ENCODE data around the gene KCNIP4. TPM values are rescaled to one million over a fixed set of nuclear protein-coding genes. Genes with fewer than 3 reads are reported as not detected.

KCNIP4 gene
- total and polyA plus RNA-seq, 12 donors: 0.15 TPM; not detected in 11

DNA sequence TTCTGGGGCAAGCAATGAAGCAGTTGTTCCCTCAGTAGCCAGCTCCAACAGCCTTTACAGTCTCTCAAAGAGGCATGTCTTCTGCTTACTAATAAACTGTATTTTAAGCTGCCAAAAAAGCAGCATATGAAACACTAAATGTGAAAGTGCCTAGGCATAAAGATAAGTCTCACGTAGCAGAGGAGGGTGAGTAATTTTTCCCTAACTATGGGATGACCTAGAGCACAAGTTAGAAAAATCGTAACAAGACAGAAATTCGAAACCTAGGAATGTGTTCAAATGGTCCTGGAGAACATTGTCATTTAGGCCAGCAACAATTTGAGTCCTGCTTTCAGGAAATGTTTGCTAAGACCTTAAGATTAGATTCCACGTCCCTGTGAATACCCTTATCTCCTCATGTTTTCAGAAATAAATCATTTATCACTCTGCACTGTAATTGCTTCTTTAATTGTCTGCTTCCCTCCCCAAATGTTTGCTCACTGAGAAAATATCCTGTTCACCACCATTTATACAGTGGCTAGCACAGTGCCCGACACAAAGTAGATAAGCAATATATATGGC, 222.2 kb downstream of the KCNIP4 start:
- Histone ChIP-seq H3K36me3 (no peaks in the 10 kb centered on the region), H3K4me1 (no peaks in the 10 kb centered on the region), H3K9me3 (no peaks in the 10 kb centered on the region), H3K4me3 (no peak overlapping the region), H3K27ac (no peak overlapping the region), H3K27me3 (no peaks in the 10 kb centered on the region)
- DNase-seq (no peak), ATAC-seq (no peak)
- intact Hi-C loops (cut with DNase I): no loop called here
- 32 to 44% methylated on average over 5 of the region's 5 CpGs for WGBS, 2 donors
- TF ChIP-seq, protein P1, sequence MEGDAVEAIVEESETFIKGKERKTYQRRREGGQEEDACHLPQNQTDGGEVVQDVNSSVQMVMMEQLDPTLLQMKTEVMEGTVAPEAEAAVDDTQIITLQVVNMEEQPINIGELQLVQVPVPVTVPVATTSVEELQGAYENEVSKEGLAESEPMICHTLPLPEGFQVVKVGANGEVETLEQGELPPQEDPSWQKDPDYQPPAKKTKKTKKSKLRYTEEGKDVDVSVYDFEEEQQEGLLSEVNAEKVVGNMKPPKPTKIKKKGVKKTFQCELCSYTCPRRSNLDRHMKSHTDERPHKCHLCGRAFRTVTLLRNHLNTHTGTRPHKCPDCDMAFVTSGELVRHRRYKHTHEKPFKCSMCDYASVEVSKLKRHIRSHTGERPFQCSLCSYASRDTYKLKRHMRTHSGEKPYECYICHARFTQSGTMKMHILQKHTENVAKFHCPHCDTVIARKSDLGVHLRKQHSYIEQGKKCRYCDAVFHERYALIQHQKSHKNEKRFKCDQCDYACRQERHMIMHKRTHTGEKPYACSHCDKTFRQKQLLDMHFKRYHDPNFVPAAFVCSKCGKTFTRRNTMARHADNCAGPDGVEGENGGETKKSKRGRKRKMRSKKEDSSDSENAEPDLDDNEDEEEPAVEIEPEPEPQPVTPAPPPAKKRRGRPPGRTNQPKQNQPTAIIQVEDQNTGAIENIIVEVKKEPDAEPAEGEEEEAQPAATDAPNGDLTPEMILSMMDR (IDR thresholded peaks at IDR 0.05): no peak

DNA sequence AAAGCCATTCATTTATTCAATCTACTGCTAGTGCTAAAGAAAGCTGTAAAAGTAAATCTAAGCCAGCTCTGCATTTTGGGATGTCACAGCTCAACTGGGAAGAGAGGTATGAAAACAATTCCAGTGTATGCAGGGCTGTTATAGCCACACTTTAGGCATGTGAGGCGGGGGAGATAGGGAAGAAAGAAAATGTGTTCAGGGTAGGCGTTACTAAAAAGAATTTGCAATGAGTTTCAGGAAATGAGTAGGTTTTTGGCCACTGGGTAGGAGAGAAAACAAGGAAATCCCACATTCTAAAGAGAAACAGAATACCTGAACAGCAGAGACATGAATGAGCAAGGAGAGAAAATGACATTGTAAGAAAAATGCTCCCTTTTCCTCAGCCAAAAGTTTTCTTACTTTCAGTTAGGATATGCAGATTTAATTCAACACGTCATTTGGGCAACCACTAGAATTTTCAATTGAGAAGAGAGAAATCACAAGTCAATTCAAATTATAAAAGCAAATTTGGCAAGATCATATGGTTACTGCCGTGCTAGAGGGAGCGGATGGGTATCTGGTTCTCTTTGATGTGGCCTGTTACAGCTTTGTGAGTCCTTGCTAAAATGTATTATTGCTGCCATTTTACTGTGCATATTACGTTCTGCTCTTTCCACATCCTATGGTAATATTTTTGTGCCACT, 226.3 kb downstream of the KCNIP4 start:
- Histone ChIP-seq H3K27me3 (no peaks in the 10 kb centered on the region), H3K27ac (no peak overlapping the region), H3K36me3 (no peaks in the 10 kb centered on the region), H3K4me1 (no peaks in the 10 kb centered on the region), H3K4me3 (no peak overlapping the region), H3K9me3 (no peaks in the 10 kb centered on the region)
- ATAC-seq (no peak), DNase-seq (no peak)
- intact Hi-C loops (cut with DNase I): no loop called here
- WGBS, 2 donors: 74 to 76% methylated on average over 6 of the region's 6 CpGs
- TF ChIP-seq, protein P1 (IDR thresholded peaks at IDR 0.05): no peak

DNA sequence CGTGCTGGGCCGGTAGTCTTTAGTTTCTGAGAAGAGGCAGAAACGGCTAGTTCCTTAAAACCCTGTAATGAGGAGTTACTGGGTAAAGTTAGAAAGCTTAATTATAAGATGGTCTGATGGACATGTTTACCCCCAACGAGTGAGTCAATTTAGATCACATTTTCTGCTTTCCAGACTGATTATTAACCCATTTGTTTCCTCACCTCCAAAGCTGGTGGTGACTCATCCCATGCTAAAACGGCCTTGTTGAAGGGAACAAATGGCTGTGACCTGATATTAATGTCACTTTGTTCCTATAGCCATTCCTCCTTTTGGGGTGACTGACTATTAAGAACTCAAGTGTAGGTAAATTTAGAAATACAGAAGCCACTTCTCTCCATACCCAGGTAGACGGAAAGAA, 232.0 kb downstream of the KCNIP4 start:
- ATAC-seq (no peak), DNase-seq (no peak)
- intact Hi-C loops (cut with DNase I): no loop called here
- no peak overlapping the region for H3K27ac ChIP-seq
- H3K4me1 ChIP-seq: no peaks in the 10 kb centered on the region
- WGBS, 2 donors: 74 to 75% methylated on average over 6 of the region's 6 CpGs
- no peaks in the 10 kb centered on the region for H3K36me3 ChIP-seq
- TF ChIP-seq, protein P1 (IDR thresholded peaks at IDR 0.05): no peak
- H3K4me3 ChIP-seq: no peak overlapping the region
- no peaks in the 10 kb centered on the region for H3K27me3 ChIP-seq
- H3K9me3 ChIP-seq: no peaks in the 10 kb centered on the region

DNA sequence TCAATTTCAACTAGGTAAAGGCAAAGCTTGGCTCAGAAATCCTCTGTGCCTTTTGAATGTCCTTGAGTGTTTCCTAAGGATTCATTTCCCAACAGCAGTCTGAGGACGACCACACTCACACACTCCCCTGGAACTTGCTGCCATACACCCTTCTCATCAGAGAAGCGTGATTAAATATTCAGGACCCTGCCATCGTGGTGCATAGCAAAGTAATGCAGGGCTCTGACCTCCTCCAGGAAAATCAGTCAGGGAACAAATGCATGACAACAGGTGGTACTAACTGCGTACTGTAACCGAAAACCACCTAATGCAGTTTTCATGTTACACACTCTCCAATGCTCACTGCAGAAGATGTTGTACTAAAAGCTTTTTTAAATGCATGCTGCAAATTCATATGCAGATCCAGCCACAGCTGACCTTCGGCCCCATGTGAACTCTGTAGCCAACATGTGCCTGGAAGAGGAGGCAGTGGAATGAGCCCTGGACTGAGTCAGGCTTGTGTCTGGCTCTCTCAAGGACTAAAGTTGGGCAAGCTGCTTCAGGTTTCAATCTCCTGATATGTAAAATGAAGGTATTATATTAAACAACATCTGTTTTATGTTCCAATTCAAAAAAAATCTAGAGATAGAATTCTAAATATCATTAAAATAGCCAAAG, 238.3 kb downstream of the KCNIP4 start:
- 66 to 67% methylated on average over 6 of the region's 6 CpGs for WGBS, 2 donors

More for the DNA sequence above, 238.3 kb downstream of the KCNIP4 start:
- Histone ChIP-seq H3K4me1 (no peaks in the 10 kb centered on the region), H3K27ac (no peak overlapping the region), H3K36me3 (no peaks in the 10 kb centered on the region), H3K9me3 (no peaks in the 10 kb centered on the region), H3K27me3 (no peaks in the 10 kb centered on the region), H3K4me3 (no peak overlapping the region)
- DNase-seq (no peak), ATAC-seq (no peak)
- TF ChIP-seq, protein P1 (IDR thresholded peaks at IDR 0.05): no peak
- intact Hi-C loops (cut with DNase I): no loop called here

Data from heart right ventricle (tissue), 16 donors.